AG08395 (cell line): ENCODE data around the gene BCAT1.

Experiments used
- DNase-seq: peaks from one replicate; pipeline ENCODE4 v3.0.0; 2012; ENCODE audit warnings: mixed read lengths, low spot score

BCAT1 gene

GRCh38 chr12:24948757-24949722, at the start of gene BCAT1:
Gene BCAT1 (minus strand): TSS chr12:24949101. CDS start chr12:24948932, 169 bp downstream.
- DNase-seq: peak; percentile 74

DNA sequence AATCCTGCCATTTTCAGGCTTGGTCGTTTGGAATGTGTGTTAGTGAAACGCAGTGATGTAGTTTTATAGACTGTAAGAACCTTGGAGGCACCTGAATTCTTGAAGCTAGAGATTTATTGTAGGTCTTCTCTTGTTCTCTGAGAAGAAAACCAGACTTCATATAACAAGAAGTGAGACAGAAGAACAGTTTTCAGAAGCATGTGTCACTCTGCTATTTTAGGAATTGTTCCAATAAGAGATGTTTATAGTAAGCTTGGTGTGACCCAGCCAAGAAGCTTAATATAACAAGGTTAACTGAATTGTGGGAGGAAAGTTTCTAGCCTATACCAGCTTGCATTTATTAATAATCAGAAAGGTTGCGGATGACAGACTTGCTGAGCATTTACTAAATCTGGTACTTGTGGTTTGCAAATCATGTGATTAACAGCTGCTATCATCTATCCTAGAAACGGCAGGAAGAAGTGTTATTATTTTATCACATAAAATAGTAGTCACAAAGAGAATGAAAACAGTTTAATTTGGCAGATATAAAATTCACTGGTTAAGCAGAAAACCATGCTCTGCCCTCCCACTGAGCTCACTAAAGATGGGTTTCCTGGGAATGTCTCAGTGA, 49.2 kb upstream of the BCAT1 start:
- DNase-seq: peak; percentile 13

- DNase-seq: no peak
Measured at GRCh38 chr12:24997496-24997895, 48.6 kb upstream of the BCAT1 start.

DNA sequence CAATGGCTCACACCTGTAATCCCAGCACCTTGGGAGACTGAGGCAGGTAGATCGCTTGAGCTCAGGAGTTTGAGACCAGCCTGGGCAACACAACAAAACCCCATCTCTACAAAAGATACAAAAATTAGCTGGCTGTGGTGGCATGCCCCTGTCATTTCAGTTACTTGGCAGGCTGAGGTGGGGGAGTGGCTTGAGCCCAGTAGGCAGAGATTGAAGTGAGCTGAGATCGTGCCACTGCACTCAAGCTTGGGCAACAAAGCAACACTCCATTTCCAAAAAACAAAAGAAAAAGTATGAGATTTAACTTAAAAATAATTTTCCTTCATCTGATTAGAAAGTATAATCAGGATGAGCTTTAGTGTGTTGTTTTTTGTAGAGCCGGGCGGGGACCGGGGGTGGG, 47.9 kb upstream of the BCAT1 start:
- DNase-seq: no peak

DNA sequence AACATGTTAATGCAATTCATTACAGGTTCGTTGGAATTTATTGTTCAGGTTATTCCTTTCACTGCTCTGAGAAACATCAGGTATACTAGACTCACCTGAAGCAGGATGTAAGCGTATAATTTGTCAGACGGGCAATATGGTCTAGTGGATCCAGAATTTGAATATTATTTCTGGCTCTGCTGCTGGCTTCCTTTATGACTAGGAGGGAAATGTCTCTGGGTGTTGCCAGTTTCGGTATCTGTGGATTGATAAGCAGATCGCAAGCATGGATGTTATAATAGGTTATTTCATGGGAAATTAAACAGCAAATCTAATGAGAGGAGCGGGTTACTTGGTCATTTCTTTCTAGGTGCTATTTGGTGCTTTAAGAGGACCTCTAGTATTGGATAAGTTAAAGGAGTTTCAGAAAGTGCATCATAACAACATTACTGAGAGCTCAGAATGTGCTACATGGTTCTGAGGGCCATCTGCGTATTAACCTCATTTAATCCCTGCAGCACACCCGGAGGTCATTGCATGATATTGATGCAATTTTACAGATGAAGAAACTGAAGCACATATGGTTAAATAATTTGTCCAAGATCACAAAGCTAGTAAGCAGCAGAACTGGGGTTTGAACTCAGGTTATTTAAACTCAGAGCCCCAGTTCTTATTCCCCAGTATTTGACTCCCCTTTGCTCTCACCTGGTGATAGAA, 47.3 kb upstream of the BCAT1 start:
- DNase-seq: no peak

DNA sequence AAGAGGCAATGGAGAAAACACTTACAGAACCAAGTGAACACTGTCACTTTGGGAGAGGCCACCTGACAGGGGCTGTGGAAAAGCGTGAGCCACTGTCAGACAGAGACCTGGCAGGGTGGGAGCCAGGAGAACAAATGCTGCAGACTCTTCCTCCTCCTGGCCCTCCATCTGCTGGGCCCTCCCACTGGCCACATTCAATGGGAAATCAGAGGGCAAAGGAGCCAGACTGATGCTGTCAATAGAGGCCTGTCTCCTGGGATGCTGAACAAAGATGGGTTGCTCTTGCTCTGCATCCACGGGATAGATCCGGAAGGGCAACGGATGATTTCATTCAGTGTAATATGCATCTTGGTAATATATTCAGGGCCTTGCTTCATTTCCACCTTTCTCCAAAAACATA, 44.9 kb upstream of the BCAT1 start:
- DNase-seq: no peak

- peak; percentile 56 for DNase-seq
Measured at GRCh38 chr12:24991209-24992049, 42.5 kb upstream of the BCAT1 start.

- no peak for DNase-seq
Measured at GRCh38 chr12:24989216-24989615, 40.3 kb upstream of the BCAT1 start.

- DNase-seq: no peak
Measured at GRCh38 chr12:24982250-24982649, 33.3 kb upstream of the BCAT1 start.

GRCh38 chr12:24979976-24980730, 31.3 kb upstream of the BCAT1 start:
- no peak for DNase-seq

- DNase-seq: no peak
Measured at GRCh38 chr12:24979329-24979728, 30.4 kb upstream of the BCAT1 start.

GRCh38 chr12:24977711-24978110, 28.8 kb upstream of the BCAT1 start:
- no peak for DNase-seq

- DNase-seq: no peak
Measured at GRCh38 chr12:24977060-24977459, 28.2 kb upstream of the BCAT1 start.

DNA sequence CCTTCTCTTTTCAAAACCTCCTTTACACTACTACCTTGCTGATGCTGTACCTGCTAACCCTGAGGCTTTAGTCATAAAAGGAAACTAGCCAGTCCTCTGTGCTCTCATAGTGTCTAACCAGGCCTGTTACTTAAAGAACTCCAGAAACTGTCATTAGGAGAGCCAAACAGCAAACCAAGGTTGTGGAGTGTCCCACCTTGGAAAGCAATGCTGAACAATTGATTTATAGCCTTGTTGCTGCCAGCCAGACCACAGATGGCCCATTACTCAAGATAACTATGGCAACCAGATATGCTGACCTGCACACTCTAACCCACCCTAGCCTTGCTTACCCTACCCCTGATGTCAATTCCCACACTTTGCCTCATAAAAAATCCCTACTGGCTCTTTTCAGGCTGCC, 26.5 kb upstream of the BCAT1 start:
- no peak for DNase-seq

DNA sequence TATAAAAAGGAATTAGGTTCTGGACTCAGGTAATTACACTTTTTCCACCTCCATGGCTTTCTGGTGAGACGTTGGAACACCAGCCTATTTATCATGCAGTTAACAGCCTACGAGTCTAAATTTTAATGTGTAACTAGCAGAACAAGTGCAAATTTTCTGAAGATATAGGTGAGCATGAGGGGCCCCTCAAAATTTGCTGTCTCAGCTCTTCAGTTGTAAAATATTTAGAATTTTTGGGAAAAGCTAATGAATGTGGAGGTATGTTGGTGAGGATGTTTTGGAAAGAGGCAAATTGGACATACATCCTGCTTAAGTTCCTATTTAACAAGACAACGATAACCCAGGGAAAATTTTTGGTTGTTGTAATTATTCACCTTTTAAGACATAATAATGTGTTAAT, 25.3 kb upstream of the BCAT1 start:
- no peak for DNase-seq

DNA sequence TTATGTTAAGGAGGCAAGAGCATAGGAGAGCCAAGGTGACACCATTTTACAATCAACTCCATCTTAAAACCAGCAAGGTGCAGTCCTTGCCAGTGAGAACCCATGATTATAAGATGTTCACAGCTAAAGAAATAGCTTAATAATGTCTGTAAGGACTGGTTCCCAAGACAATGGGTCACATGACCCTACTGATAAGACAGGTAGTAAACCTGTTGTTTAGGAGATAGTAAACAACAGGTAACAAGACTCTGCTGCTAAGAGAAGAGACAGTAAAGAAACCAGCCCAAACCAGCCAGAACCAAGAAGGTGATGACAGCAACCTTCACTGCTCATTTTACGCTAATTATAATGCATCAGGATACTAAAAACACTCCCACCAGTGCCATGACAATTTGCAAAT, 23.2 kb upstream of the BCAT1 start:
- no peak for DNase-seq

DNA sequence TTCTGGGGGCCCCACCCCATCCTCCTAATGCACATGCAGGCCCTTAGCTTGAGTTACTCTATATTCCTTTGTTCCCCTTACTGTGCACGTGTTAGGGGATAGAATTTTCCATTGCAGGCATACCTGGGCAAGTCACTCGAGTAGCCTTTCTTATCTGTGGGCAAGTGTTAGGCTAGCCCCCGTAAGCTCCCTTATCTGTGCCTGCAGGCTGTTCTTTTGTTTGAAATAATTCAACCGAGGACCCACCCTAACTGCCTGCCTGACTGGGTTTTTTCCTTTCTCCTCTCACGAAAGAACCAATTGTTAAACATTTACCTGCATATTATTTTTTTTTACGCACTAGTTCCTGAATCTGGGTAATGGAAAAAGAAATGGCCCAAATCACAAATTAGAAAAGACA, 21.3 kb upstream of the BCAT1 start:
- DNase-seq: no peak

GRCh38 chr12:24966951-24967564, 18.2 kb upstream of the BCAT1 start:
- DNase-seq: no peak

DNA sequence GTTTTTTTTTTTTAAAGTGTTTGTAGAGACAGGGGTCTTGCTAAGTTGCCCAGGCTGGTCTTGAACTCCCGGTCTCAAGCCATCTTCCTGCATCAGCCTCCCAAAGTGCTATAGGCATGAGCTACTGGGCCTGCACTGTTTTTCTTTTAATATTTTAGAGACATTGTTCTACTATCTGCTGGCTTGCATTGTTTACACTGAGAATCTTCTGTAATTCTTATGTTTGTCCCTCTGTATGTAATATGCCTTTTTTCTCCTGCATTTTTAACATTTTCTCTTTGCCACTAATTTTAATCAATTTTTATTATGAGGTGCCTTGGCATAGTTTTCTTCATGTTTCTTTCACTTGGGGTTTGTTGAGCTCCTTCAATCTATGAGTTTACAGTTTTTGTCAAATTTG, 15.4 kb upstream of the BCAT1 start:
- no peak for DNase-seq

DNA sequence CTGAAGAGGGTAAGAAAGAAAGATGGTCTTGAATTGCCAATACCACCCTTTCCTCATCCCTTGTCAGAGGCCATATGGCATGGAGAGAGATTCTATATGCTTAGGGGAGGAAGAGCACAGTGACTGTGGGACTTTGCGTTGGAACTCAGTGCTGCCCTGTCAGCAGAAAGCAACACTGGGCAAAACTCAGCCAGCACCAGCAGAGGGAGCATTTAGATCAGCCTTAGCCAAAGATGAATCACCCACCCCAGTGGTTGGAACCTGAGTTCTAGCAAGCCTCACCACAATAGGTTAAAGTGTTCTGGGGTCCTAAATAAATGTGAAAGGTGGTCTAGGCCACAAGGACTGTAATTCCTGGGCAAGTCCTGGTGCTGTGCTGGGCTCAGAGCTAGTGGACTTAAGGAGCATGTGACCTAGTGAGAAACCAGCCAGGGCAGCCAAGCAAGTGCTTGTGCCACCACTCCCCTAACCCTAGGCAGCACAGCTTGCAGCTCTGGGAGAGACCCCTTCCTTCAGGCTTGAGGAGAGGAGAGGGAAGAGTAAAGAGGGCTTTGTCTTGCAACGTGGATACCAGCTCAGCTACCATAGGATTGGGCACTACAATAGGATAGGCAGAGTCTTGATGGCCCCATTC, 11.4 kb upstream of the BCAT1 start:
- peak; percentile 54 for DNase-seq
